ENCODE results near the gene HNF1B. TPM values are rescaled to one million over a fixed set of nuclear protein-coding genes. Genes with fewer than 3 reads are reported as not detected.

HNF1B gene
- total and polyA plus RNA-seq, 2 donors (not counting 3 experiments of a cell fraction or from before 2014, with no cell fraction given), result not detected

GRCh38 chr17:37747222-37747621, 2.4 kb upstream of the HNF1B start:
- Histone ChIP-seq H3K79me2 (ENCODE audit: control insufficient read depth, insufficient read depth, low read length) (no peaks in the 10 kb centered on the region), H3K4me1 (ENCODE audit: control insufficient read depth, extremely low read depth, insufficient read depth, low read length) (peaks cover 3% of the 10 kb centered on the region), H3K27ac (ENCODE audit: insufficient read depth, low read depth, low read length) (no peak overlapping the region), H3K27me3 (ENCODE audit: control insufficient read depth in 2 of 2, insufficient read depth in 2 of 2, low read length in 2 of 2) (peaks cover 58 to 73% of the 10 kb centered on the region in 2 experiments), H3K36me3 (ENCODE audit: control insufficient read depth in 2 of 2, extremely low read depth in 1 of 2, insufficient read depth in 2 of 2, low read length in 2 of 2) (no peaks in the 10 kb centered on the region), H3K4me3 (replicated peaks in 1 of 3; ENCODE audit: insufficient read depth in 1 of 3, low read depth in 1 of 3, low read length in 3 of 3) (no peak overlapping the region), H3K4me2 (ENCODE audit: insufficient read depth, low read length) (no peak overlapping the region), H3K9me3 (replicated peaks; ENCODE audit: control insufficient read depth, insufficient read depth, low read length) (no peaks in the 10 kb centered on the region), H2AFZ (ENCODE audit: low read depth, low read length) (no peak overlapping the region), H3K9ac (replicated peaks; ENCODE audit: extremely low read depth, insufficient read depth, low read length) (no peak overlapping the region), H3K9me1 (replicated peaks; ENCODE audit: control insufficient read depth, extremely low read depth, insufficient read depth, low read length) (no peaks in the 10 kb centered on the region), H4K20me1 (replicated peaks; ENCODE audit: control insufficient read depth, extremely low read depth, insufficient read depth, low read length) (no peaks in the 10 kb centered on the region)
- CTCF ChIA-PET, result interaction anchor here (0.6 to 1.2 kb wide), 2 partner anchors 24 to 97 kb away, joined by 3 read pairs; no protein-coding TSS in a partner anchor
- dilution Hi-C loops (cut with MboI; ENCODE audit: extremely low pct_ligation_motif_present, low sequenced_read_pairs) (no loop called here), intact Hi-C loops (cut with micrococcal nuclease) (no loop called here)
- DNase-seq (ENCODE audit: low read depth, low spot score) (no peak), FAIRE-seq (no peak)
- TF ChIP-seq EZH2 (IDR thresholded peaks at IDR 0.05; ENCODE audit: borderline replicate concordance, low read depth, low read length, severe bottlenecking) (no peak), JUN (IDR thresholded peaks at IDR 0.05; ENCODE audit: borderline replicate concordance, insufficient read depth, insufficient read length, low read depth) (no peak), POLR2AphosphoS5 (IDR thresholded peaks at IDR 0.05; ENCODE audit: insufficient read depth, low read depth, low read length) (no peak), POLR2A (IDR thresholded peaks at IDR 0.05; ENCODE audit: low read depth, low read length) (no peak), MYC (IDR thresholded peaks at IDR 0.05; ENCODE audit: low read depth, low read length) (no peak), FOS (IDR thresholded peaks at IDR 0.05; ENCODE audit: borderline replicate concordance, insufficient read depth, low read length) (no peak), GATA2 (IDR thresholded peaks at IDR 0.05; ENCODE audit: insufficient read depth, insufficient read length, low read depth, low read length) (no peak), CTCF (IDR thresholded peaks at IDR 0.05; ENCODE audit: extremely low read depth in 1 of 2, insufficient read depth in 1 of 2, low read depth in 1 of 2, low read length in 2 of 2) (no peak), MAX (IDR thresholded peaks at IDR 0.05; ENCODE audit: insufficient read depth, insufficient read length) (no peak)
- POLR2A ChIA-PET, result no interaction called here
- BruUV-seq (replicated peaks), result no TSS peak

Measured in endothelial cell of umbilical vein (primary cell).